ENCODE measurements around the gene KDM5C. TPM values are rescaled to one million over a fixed set of nuclear protein-coding genes. Genes with fewer than 3 reads are reported as not detected.
"Not testable (repeated sequence)": the region's sequence is repeated elsewhere in the genome, so short reads cannot be mapped to it uniquely, and the experiment has no call there.

The KDM5C gene
- total RNA-seq, 1 donor from 2014 or later = 175 TPM

DNA sequence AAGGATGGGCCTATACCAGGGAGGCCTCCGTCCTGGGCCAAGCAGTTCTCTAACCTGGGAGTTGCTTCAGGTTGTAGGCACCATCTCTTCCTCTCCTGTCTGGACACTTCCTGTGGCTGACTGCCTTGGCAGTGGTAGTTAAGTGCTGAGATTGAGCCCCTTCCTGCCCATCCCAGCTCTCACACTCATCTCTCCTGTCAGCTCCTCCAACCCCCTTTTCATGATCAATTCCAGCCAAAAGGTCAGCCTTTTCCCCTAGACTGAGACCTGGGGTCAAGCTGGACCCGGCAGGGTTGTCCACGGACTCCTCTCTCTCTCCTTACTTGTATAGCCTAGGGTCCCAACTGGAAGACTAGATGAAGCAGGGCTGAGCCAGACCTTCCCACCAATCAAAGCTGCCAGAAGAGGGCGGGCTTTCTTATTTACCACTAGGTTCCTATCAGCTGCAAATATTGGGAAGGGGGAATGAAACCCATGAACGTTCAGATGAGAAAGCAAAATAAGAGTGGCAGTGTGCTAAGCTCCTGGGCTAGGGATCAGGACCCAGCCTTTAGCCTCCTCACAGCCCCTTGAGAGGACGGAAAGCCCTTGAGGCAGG, 34.5 kb downstream of the KDM5C start:
- peak; percentile 5 for DNase-seq

DNA sequence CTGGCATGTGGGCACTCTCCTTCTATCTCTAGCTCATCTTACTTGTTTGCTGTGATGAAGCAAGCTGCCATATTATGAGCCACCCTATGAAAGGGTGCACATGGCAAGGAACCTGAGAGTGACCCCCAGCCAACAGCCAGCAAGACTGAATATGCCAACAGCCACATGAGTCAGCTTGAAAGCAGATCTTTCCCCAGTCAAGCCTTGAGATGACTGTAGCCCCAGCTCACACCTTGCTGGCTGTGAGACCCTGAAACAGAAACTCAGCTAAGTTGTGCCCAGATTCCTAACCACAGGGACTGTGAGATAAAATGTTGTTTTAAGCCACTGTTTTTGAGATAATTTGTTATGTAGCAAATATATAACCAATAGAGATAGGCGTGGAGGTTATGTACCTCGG, 36.2 kb downstream of the KDM5C start:
- no peak for DNase-seq

DNA sequence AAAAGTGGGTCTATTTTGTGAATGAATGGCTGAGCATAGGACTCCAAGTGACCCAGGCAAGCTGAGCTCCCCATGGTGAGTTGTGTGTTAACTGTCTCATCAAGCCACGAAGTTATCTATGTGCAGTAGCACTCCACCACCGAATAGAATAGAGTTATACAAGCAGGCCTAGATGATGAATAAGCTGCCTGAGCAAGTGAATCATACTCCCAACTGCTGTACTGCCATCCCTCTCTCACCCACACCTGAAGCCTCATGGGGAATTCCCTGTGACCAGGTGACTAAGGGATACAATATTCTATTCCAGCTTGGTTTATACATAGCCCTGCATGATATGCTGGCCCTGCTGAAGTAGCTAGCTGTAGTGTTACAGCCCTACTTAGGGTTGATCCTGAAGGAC, 38.7 kb downstream of the KDM5C start:
- DNase-seq = no peak

DNA sequence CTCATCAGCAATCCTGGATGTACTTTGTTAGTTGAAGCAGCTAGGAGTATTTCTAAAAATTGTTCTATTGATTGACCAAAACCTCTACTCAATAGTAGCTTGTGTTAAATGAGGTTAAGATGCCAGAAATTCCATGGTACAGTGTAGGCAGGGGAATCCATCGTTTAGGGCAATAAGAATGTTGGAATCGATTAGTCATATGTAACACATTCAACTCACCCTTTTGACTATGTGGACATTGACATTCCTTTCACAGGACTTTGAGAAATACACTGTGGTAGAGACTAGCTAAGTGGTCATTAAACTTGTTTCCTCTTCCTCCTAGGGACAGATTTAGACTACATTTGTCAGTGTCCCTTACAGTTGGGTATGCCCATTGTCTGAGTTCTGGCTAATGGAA, 40.2 kb downstream of the KDM5C start:
- peak; percentile 6 for DNase-seq

DNA sequence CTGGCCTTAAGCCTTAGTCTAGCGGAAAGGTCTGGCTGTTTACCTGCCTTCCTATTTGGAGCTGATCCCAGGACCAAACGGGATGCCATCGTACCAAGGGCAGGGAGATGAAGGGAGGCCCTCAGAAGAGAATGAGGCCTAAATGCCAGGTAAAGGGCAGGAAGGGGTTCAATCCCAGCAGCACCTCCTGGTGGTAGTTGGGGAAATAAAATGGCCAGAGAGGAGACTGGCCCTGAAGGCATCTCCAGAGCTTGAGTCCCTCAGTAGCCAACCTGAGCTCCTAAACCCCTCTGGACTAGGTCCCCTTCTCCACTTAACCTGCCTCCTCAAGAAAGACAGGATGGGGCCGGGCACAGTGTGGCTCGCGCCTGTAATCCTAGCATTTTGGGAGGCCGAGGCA, 53.7 kb downstream of the KDM5C start:
- no peak for DNase-seq

DNA sequence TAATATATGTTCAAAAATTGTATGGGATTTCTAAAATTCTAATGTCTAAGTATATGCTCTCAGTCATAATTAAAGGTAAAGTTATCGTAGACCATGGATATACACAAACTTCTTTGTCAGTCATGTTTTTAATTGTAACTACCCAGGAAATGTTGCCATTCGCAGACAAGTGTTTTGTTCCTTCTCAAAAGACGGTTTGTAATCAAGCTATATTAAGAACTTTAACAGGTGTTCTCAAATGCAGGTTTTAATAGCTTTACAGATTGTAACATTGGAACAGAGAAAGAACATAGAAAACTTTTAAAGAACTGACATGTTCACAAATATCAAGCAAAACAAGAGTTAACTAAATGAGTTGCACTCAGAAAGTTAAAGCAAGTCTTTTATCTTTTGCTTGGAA, 58.9 kb downstream of the KDM5C start:
- no peak for DNase-seq

DNA sequence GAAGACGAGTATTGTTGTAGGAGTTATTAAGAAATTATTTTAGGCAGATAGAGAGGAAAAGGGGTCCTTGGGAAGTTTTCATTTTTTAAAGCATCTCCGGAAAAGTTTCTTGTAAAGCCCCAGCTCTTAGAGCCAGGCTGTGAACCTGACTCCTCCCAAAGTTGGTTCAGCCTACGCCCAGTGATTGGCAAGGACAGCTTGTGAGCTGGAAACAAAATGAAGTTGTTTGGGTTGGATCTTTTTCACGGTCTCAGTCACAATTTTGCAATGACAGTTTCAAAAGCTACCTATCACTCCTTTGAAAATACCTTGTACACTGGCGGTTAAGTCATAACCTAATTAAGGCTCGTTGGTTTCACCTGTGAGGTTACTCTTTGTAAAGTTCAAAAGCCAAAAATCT, 60.4 kb downstream of the KDM5C start:
- DNase-seq = not testable (repeated sequence)

DNA sequence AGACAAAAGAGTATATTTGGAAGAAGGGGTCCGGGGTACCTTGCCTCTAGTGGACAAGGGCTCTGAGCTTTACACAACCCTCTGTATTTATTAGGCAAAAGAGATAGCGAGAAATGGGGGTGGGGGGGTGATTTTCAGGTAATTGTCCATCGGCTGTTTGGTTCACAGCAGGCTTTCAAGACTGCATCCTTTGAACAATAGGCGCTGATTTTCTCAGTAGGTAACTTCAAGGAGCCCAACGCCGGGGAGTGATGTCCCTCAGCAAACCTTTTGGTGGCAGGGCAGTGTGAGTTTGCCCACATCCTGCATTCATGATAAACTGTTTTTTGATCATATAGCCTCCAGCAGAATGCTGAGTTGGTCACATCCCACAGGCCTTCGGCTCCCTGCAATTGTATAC, 61.6 kb downstream of the KDM5C start:
- DNase-seq = no peak

DNA sequence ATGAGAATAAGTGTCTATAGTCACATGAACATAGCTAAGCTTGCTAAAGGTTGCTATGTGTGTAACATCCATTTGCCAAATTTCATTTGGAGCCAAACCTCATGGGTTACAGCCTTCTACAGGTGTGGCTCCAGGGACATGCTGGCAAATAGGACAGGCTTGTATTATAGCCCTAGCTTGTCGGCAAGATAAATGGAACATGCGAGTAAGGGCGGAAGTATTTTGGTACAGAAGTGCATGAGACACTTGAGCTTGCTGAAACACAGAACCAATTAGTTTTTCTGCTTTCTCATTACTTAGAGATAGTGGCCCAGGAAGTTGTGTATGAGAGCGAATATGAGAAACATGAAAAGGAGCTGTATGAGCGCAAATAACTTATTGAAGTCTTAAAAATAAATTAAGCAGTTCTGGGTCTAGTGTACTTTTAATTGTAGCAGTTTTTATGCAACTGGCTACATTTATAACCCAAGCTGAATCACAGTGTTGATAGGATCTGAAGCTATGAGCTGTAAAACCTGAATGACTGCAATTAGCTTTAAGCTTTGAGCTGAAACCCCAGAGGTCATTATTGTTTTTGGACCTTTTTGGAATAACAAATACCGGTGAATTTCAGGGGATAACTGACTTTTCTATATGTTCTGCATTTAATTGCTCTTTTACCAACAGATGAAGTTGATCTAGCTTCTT, 64.6 kb downstream of the KDM5C start:
- no peak for DNase-seq

DNA sequence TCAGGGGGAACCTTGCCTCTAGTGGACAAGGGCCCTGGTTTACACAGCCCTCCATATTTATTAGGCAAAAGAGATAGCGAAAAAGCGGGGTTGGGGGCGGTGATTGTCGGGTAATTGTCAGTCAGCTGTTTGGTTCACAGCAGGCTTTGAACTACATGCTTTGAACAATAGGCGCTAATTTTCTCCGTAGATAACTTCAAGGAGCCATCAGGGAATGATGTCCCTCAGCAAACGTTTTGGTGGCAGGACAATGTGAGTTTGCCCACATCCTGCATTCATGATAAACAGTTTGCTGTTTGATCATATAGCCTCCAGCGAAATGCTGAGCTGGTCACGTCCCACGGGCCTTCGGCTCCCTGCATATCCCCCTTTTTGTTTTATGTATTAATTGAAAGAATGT, 65.8 kb downstream of the KDM5C start:
- DNase-seq = no peak

DNA sequence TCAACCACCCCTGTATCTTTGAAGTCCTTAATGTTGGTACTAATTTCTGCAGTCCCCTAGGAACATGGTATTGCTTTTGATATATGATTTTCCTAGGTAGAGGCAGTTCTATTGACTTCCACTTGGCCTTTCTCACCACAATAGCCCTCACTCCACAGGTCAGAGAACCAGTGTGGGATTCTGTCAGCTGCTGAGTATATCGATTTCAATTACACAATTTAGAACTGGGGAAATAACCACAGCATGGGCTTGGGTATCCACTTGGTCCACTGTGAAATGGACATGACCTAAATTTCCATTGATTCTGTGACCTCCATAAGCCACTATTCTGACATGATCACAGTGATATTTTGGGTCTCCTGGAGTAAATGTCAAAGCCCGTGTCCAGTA, 68.8 kb downstream of the KDM5C start:
- no peak for DNase-seq

DNA sequence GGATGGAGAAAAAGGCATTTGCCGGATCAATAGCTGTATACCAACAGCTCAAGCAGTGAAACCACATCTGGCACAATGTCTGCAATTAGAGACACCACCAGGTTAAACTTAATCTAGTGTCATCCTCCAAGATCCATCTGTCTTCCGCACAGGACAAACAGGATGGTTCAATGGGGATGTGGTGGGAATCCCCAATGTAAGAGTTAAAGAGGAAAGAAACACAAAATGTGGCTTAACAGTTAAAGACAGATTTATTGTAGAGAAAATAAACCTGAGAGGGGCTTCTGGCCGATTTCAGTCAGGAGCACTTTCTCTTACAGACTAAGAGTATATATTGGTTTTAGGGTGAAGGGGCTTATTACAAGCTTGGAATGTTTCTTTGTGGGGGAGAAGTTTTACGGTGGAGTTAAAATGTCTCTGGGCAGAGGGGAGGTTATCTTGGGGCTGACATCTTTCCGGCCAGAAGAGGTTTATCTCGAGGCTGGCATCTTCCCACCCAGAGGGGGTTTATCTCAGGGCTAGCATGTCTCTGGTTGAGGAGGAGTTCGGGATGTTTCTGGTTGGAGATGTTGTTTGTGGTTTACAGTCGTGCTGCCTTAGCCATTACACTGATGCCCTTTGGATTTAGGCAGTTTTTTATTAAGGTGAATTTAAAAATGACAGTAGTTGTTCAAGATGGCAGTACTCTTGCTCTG, 69.3 kb downstream of the KDM5C start:
- DNase-seq = no peak

DNA sequence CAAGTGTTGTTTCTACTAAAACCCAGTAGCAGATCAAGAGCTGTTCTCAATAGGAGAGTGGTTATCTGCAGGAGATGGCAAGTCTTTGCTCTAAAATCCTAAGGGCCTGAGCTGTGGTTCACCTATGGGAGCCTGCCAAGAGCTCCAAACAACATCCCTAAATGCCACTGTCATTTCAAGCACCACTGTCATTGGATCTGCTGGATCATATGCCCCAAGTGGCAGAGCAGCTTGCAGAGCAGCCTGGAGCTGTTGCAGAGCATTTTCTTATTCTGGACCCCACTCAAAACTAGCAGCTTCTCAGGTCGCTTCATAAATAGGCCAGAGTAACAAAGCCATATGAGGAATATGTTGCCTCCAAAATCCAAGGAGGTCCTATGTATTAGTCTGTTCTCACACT, 71.4 kb downstream of the KDM5C start:
- DNase-seq = no peak

Other genes starting within 250 kb of the KDM5C start
- 1.7 and 2.5 TPM in 2 replicates for gene GPR173, start 176.4 kb downstream of the KDM5C start, total RNA-seq
- 5.6 and 11.1 TPM in 2 replicates for gene TSPYL2, start 142.8 kb downstream of the KDM5C start, total RNA-seq
- 7.6 and 8.5 TPM in 2 replicates for gene KANTR, start 131.1 kb downstream of the KDM5C start, total RNA-seq
- 1.8 and 3.9 TPM in 2 replicates for gene IQSEC2, start 56.4 kb upstream of the KDM5C start, total RNA-seq
- gene SMC1A, start 197.4 kb upstream of the KDM5C start, total RNA-seq = 16.5 and 24.3 TPM in 2 replicates
- 0.60 and 1.0 TPM in 2 replicates for gene RIBC1, start 197.7 kb upstream of the KDM5C start, total RNA-seq
- gene HSD17B10, start 209.2 kb upstream of the KDM5C start, total RNA-seq = 79.3 and 83.7 TPM in 2 replicates

All from dermis blood vessel endothelial cell (primary cell).